HG02840 (cell line): ENCODE data around the gene OR3A1.
"Not testable (repeated sequence)": the region's sequence is repeated elsewhere in the genome, so short reads cannot be mapped to it uniquely, and the experiment has no call there.

Experiments used
- ATAC-seq: cut with Tn5 transposase; IDR thresholded peaks from one replicate; pipeline ENCODE4 v1.9.1; 2021; ENCODE audit warnings: mild to moderate bottlenecking, moderate library complexity, moderate number of reproducible peaks; ENCODE audit not compliant: unreplicated experiment, low FRiP score

The OR3A1 gene

GRCh38 chr17:3298260-3298659, at the start of gene OR3A1:
Gene OR3A1, minus strand, starts transcription at chr17:3298360. Its CDS starts 5,778 bp downstream, at chr17:3292582.
- no peak for ATAC-seq

- ATAC-seq = not testable (repeated sequence)
Observed at GRCh38 chr17:3342782-3343181, 44.6 kb upstream of the OR3A1 start.

- ATAC-seq = no peak
Observed at GRCh38 chr17:3335876-3336275, 37.7 kb upstream of the OR3A1 start.

GRCh38 chr17:3318336-3318735, 20.2 kb upstream of the OR3A1 start:
- ATAC-seq = no peak

GRCh38 chr17:3316836-3317235, 18.7 kb upstream of the OR3A1 start:
- no peak for ATAC-seq

GRCh38 chr17:3308603-3309002, 10.4 kb upstream of the OR3A1 start:
- ATAC-seq = no peak

GRCh38 chr17:3295632-3296031, 2.5 kb downstream of the OR3A1 start:
- no peak for ATAC-seq

GRCh38 chr17:3293548-3293947, 4.6 kb downstream of the OR3A1 start:
- not testable (repeated sequence) for ATAC-seq

- ATAC-seq = no peak
Observed at GRCh38 chr17:3282901-3283300, 15.3 kb downstream of the OR3A1 start.

GRCh38 chr17:3276126-3276525, 22.0 kb downstream of the OR3A1 start:
- no peak for ATAC-seq

GRCh38 chr17:3271072-3271848, 26.9 kb downstream of the OR3A1 start:
- no peak for ATAC-seq

- no peak for ATAC-seq
Observed at GRCh38 chr17:3260600-3260999, 37.6 kb downstream of the OR3A1 start.

GRCh38 chr17:3260163-3260562, 38.0 kb downstream of the OR3A1 start:
- ATAC-seq = no peak

- ATAC-seq = no peak
Observed at GRCh38 chr17:3256575-3256974, 41.6 kb downstream of the OR3A1 start.

- ATAC-seq = not testable (repeated sequence)
Observed at GRCh38 chr17:3249013-3249412, 49.1 kb downstream of the OR3A1 start.

GRCh38 chr17:3244841-3245240, 53.3 kb downstream of the OR3A1 start:
- not testable (repeated sequence) for ATAC-seq

GRCh38 chr17:3241044-3241443, 57.1 kb downstream of the OR3A1 start:
- not testable (repeated sequence) for ATAC-seq
